Islet precursor cell (in vitro differentiated cells): Measurements from ENCODE around the gene CCDC88A.
"Not testable (repeated sequence)": the region's sequence is repeated elsewhere in the genome, so short reads cannot be mapped to it uniquely, and the experiment has no call there.

Source experiments
- DNase-seq: peaks from one replicate; pipeline ENCODE4 v3.0.0-alpha.2; 2018

Gene CCDC88A

GRCh38 chr2:55296393-55296792 is 123.3 kb downstream of the CCDC88A start:
- no peak for DNase-seq

- no peak for DNase-seq
These were observed 136.6 kb downstream of the CCDC88A start for GRCh38 chr2:55283083-55283482.

DNA sequence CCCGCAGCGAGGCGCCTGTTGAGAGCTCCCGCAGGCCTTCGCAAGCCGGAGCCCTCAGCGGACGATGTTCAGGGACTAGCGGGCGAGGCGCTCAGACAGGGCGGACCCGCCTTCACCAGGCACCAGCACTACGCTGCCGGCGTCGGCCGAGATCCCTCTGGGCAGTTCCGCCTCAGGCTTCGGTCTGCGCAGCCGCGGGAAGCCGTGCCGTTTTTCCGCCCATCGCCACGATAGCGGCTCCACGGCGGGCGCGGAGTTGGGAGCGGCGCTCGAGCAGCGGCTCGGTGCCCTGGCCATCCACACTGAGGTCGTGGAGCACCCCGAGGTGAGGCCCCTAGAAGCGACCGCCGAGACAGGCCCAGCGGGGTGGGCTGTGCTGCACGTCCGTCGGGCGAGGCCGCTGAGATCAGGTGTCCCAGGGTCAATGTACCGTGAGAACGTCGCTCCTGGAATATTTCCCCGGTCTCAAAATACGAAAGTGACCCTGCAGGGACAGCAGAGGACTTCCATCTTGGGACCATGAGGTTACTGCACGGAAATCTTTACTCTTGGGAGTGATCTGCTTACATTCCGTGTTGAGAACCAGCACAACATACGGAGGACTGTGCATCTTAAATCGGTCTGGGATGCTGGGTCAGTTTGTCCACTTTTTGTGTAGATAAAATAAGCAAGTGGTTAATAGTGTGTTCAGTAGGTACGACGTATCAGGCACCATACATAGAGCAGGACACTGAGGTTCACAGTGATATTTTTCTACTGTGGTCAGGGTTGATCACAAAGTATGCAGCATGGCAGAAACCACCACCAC is 137.3 kb downstream of the CCDC88A start:
- DNase-seq: peak; percentile 89

GRCh38 chr2:55280851-55281546 is 138.7 kb downstream of the CCDC88A start:
- DNase-seq: not testable (repeated sequence)

DNA sequence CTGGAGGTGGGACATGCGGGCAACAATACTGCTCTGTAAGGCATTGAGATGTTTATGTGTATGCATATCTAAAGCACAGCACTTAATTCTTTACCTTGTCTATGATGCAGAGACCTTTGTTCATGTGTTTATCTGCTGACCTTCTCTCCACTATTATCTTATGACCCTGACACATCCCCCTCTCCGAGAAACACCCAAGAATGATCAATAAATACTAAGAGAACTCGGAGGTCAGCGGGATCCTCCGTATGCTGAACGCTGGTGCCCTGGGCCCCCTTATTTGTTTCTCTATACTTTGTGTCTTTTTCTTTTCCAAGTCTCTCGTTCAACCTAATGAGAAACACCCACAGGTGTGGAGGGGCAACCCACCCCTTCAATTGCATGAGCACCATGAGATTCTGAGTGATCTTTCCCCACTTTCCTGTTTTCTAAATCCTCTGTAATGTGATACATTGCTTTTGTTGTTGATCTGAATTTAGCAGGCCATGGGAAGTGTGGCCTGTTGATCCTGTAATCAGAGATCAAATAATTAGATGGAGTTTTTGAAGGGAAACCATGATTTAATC is 139.7 kb downstream of the CCDC88A start:
- DNase-seq: not testable (repeated sequence)

- peak; percentile 59 for DNase-seq
These were observed 140.3 kb downstream of the CCDC88A start for GRCh38 chr2:55279214-55279835.

DNA sequence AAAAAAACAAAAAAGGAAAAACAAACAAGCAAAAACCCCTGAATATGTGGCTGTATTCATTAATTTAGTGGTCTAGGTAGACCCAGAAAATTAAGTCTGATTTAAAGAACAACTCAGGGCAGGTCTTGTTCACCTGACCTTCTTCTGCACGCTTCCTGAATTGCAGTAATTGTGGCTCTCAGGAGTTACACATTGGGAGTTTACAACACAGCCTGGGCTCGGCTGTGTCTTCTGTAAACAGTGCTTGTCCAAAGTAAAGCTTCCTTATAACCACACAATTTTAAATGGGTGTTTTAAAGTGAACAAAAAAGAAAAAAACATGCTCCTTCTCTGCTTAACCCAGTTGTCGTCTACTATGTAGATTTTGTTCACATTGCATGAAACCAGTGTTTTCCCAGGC is 142.3 kb downstream of the CCDC88A start:
- no peak for DNase-seq

DNA sequence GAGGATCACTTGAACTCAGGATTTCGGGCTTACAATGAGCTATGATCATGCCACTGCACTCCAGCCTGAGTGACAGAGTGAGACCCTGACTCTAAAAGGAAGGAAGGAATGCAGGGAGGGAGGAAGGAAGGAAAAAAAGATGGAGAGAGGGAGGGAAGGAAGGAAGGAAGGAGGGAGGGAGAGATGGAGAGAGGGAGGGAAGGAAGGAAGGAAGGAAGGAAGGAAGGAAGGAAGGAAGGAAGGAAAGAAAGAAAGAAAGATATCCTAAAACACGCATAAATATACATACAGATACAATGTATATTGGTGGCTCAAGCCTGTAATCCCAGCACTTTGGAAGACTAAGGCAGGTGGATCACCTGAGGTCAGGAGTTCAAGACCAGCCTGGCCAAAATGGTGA is 145.3 kb downstream of the CCDC88A start:
- DNase-seq: not testable (repeated sequence)

GRCh38 chr2:55269645-55269990 is 150.0 kb downstream of the CCDC88A start:
- DNase-seq: no peak

GRCh38 chr2:55268907-55269644 is 150.6 kb downstream of the CCDC88A start, which contains the start of gene MTIF2:
Gene MTIF2, minus strand, starts transcription at chr2:55269231. Its CDS starts 5,373 bp downstream, at chr2:55263858.
- DNase-seq: peak; percentile 98

- no peak for DNase-seq
These were observed 151.3 kb downstream of the CCDC88A start for GRCh38 chr2:55268288-55268906.

DNA sequence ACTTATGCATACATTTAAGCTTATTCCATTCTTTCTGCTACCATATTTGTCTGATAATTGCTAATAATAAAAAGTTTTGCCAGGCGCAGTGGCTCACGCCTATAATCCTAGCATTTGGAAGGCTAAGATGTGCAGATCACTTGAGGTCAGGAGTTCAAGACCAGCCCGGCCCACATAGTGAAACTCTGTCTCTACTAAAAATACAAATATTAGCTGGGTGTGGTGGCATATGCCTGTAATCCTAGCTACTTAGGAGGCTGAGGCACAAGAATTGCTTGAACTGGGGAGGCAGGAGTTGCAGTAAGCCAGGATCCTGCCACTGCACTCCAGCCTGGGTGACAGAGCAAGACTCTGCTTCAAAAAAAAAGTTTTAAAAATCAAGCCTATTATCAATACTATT is 160.1 kb downstream of the CCDC88A start:
- DNase-seq: not testable (repeated sequence)

- no peak for DNase-seq
These were observed 166.8 kb downstream of the CCDC88A start for GRCh38 chr2:55252832-55253231.

DNA sequence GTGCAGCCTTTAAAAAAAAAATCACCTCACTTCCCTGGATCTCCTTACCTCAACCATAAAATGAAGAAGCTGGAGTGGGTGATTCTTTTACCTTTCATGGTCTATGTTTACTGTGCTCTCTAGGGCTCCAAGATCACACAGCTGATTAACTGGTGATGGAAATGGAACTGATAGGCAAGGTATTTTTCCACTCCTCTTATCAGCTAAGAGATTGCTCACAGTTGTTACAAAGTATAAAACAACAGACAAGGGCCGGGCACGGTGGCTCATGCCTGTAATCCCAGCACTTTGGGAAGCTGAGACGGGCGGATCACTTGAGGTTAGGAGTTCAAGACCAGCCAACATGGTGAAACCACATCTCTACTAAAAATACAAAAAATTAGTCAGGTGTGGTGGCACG is 172.6 kb downstream of the CCDC88A start:
- DNase-seq: no peak

DNA sequence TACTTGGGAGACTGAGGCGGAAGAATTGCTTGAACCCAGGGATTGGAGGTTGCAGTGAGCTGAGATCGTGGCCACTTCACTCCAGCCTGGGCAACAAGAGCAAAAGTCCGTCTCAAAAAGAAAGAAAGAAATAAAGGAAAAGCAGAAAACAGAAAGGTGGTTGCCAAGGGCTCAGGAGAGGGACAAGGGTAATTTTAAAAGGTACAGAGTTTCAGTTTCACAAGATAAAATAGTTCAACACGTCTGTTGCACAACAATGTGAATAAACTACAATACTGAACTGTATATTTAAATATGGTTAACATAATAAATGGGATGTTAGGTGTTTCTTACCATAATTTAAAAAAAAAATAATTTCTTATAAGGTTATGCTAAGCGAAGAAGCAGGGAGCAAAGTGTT is 174.2 kb downstream of the CCDC88A start:
- no peak for DNase-seq

DNA sequence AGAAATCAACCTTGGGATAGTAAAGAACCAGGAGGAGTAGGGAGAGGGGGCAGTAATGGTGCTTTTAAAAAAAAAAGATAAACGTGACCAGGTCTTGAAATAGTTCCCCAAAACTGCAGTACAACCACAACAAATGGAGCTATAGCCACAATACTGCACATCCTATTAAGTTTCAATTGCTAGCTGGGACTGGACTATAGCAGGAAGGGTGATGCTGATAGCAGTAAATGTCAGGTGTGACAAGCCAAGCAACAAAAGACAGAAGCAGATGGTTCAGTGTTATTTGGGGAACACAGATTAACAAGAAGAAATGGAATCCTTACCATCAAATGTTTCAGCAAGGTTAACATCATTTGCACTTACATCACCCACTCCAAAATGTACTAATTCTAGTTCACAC is 177.0 kb downstream of the CCDC88A start:
- DNase-seq: no peak

DNA sequence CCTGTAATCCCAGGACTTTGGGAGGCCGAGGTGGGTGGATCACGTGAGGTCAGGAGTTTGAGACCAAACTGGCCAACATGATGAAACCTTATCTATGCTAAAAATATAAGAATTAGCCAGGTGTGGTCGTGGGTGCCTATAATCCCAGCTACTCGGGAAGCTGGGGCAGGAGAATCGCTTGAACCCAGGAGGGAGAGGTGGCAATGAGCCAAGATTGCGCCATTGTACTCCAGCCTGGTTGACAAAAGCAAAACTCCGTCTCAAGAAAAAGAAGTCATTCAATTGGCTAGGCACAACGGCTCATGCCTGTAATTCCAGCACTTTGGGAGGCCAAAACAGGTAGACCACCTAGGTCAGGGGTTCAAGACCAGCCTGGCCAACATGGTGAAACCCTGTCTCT is 178.1 kb downstream of the CCDC88A start:
- not testable (repeated sequence) for DNase-seq

DNA sequence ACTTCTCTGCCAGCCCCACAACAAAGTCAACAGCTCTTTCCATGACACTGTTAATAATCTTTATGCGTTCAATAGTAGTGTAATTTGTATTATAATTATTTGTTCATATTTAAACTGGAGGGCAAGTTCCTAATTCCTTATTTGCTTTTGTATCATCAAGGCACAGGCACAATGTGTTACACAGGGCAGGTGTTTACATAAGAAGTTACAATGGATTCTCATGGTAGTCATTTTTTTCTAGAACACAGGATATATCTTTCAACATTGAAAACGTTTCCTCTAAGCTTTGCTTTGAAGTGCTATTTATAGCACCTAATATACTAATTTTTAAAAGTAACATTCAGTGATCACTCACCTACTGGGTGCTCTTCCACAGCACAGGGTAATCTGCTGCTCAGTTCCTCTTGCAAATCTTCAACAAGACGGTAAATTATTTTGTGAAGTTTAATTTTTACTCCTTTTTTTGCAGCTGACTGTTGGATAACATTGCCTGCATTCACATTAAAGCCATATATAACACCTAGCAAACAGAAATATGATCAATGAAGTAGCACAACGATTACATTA is 179.9 kb downstream of the CCDC88A start:
- DNase-seq: no peak
